Fibroblast of skin of right biceps (primary cell): ENCODE data around the gene ERAP2.
"Not testable (repeated sequence)": the region's sequence is repeated elsewhere in the genome, so short reads cannot be mapped to it uniquely, and the experiment has no call there.

Experiments used
- DNase-seq: peaks from one replicate; pipeline ENCODE4 v3.0.0-alpha.2; 2013

ERAP2 gene

DNA sequence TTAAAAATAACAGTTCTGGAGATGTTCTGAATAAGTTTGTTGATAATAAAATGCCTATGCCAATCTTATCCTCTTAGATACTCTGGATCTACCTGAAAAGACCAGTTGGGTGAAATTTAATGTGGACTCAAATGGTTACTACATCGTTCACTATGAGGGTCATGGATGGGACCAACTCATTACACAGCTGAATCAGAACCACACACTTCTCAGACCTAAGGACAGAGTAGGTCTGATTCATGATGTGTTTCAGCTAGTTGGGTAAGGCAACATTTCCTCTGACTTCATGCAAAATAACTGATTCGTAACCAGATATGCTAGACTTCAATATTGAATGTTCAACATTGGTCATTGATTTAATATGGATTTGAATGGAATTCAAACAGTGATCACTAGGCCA is 27.0 kb downstream of the ERAP2 start:
- peak; percentile 18 for DNase-seq

DNA sequence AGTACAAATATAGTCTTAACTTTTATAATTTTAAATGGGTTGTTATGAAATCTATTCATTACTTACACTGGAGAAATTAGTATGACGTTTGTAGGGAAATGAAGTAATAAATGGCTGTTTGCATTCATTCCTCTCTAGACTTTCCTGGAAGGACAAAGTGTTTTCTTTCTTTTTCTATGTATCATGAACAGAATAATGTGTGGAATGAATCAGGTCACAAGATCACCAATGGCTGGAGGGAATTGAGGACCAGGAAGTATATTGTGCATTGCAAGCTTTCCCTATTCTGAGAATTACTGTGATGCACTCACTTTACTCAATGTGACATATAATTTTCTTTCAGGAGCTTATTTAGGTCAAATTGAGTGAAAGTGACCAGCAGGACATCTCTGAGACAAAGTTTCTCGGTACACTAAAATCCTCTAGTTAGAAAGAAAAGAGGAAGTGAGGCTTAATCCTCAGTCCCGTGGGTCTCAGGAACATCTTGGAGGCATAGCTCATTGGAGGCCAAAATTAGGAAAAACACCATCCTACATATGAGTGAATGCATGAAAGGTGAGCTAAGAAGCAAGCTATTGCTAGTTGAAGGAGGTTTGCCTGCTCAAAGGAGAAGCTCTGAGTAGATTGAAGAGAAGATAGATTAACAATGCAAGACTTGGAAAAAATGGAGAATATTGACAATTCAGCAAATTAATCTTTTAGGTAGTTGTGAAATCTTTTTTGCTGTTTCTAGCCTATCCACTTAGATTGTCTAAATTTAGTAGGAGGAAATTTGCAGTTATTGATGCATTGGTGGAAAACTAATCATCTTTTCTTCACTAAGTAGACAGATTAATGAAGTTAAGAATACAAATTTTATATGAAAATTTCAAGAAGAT is 28.0 kb downstream of the ERAP2 start:
- no peak for DNase-seq

DNA sequence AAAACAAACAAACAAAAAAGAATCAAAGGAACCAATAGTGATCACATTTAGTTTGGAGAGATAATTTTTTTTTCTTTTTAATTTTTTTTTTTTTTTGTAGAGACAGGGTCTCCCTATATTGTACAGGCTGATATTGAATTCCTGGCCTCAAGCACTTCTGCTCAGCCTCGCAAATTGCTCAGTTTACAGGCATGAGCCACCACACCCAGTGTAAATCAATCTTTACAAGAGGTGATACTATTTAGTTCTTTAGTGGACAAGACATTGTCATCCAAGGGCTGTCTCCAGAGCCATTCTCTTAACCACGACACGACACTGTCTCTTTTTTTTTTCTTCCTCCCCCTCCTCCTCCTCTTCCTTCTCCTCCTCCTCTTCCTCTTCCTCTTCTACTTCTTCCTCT is 29.6 kb downstream of the ERAP2 start:
- no peak for DNase-seq

DNA sequence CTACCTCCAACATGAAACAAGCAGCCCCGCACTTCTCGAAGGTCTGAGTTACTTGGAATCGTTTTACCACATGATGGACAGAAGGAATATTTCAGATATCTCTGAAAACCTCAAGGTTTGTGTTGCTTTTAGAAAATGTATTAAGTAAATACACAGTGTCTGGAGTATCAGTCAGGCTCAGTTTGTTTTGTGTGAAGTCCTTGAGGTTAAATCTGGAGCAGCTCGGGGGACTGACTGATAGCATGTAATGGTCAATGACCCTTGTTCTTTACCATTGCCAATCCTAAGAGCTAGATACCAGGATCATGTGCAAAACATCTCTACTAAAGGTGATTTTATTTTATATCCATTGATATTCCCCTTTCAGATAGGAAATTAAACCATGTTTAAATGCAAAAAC is 32.7 kb downstream of the ERAP2 start:
- DNase-seq, result no peak

DNA sequence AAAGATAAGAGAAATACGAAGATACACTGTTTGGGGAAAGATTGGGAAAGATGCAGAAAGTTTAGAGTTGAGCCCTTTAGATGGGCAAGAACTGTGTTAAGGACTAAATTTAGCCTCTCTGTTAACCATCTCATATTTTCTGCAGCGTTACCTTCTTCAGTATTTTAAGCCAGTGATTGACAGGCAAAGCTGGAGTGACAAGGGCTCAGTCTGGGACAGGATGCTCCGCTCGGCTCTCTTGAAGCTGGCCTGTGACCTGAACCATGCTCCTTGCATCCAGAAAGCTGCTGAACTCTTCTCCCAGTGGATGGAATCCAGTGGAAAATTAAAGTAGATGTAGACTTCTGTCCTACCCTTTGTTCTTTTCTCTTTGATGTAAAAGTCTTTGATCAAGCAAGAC is 33.1 kb downstream of the ERAP2 start:
- no peak for DNase-seq

DNA sequence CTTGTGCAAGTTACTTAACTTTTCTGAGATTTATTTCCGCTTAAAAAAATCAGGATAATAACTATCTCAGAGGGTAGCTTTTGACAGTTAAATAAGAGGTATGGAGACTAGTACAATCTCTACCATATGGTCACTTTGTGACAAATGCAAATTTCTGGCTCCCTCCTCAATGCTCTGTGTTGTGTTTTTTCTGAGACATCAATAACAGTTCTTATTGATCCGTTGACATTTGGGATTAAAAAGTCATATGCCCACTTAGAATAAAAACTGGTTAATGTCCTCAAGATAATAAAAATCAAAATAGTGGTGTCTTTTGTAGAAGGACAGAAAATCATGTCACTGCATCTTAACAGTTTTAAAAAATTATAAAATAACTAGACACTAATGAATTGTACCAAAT is 34.8 kb downstream of the ERAP2 start:
- DNase-seq, result no peak

DNA sequence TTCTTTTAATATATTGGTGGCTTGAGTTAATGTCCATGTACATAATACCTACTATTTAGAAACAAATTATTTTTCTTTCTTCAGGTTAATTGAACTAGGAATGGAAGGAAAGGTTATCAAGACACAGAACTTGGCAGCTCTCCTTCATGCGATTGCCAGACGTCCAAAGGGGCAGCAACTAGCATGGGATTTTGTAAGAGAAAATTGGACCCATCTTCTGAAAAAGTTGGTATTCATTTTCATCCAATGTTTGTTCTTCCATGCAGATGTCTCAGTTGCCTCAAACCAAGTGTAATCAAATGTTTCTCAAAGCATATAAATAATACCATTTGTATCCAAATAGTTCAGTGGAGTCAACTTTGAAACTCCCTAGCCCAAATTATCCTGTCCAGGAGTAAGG is 36.9 kb downstream of the ERAP2 start:
- DNase-seq, result no peak

DNA sequence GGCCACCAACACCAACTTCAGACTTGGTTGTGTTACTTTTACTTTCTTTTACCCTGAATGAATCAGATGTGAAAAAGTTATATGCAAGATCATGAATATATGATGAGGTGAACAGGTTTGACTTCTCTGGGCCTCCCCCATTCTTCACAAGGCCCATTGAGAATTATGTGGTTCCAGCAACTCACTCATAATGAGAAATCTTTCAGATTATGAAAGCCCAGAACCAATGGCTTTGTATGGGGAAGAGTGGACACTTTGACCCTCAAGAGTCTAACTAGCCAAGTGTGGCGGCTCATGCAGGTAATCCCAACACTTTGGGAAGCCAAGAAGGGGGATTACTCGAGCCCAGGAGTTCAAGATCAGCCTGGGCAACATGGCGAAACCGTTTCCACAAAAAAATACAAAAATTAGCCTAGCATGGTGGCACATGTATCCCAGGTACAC is 43.5 kb downstream of the ERAP2 start:
- no peak for DNase-seq

DNA sequence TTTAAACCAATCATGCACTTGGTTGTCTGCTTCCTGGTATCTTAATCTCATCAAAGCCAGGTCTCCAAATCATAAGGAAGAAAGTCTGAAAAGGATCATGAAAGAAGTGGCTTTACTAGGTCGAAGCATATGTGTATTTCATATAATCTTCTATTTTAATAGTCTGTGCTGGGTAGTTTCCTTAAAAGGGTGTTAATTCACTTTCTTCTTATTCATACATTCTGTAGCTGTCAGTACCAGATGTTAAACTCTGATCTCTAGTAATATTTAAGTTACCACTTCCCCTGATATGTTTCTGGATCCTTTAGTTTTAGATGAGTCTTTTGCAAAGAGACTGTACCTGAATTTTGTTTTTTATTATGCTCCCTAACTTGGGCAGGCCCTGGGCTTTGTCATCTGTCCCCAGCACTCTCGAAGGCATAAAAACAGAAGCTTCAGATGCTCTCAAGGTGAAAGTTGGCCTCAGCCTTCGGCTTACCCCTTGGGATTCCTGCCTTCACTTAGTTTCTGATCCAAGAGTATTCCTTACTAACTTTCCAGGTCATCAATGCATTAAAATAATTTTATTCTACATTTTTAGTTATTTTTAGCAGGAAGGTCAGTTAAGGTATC is 44.5 kb downstream of the ERAP2 start:
- DNase-seq, result no peak

DNA sequence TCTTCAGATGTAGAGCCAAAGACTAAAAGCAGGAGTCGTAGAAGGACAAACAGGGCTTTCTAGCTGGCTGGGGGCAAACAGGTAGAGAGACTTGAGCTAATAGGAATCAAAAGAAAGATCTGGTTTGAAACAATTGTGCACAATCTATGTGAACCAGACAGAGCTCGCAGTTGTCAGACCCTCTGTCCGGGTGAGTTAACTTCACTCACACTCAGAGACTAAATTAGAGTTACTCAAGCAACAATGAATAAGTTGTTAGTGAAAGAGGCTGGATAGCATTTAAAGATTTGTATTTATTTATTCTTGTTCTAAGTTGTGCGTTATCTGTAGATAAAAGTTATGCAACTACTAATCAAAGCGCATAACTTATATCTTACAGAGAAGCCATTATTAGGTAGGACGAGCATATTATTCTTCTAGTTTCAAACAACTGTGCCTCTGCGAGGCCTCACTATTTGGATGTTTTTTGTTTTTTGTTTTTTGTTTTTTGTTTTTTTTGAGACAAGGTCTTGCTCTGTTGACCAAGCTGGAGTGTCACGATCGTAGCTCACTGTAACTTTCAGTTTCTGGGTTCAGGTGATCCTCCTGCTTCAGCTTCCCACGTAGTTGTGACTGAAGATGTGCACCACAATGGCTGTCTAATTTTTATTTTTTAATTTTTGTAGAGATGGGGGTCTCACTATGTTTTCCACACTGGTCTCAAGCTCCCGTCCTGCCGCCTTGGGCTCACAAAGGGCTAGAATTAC is 46.4 kb downstream of the ERAP2 start:
- DNase-seq, result no peak

DNA sequence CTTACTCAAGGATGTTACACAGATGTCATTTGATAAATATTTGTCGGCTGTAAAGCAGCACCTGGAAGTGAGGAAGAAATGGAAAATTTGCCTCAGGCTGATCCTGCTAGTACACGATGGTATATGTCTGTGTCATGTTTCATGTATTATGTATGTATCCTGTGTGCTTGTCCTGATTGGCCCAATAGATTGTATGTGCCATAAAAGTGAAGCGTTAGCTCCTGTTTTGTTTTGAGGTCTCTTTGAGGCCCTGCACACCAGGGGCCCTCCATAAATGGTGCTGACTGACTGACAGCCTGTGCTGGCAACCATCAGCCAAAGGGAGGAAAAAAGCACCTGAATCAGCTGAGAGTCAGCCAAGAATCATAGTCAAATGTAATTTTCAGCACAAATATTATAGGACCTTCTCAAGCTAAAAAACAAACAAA is 47.7 kb downstream of the ERAP2 start:
- no peak for DNase-seq

DNA sequence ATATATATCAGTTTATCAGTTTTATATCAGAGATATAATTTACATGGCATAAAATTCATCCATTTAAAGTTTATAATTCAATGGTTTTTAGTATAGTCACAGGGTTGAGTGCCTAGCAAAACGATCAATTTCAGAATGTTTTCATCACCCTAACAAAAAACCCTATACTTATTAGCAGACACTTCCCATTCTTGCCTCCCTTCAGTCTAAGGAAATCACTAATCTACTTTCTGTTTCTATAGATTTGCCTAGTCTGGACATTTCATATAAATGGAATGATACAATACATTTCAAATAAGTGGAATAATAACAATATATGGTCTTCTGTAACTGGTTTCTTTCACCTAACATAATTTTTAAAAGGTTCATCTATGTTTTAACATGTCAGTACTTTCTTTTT is 50.0 kb downstream of the ERAP2 start:
- no peak for DNase-seq

DNA sequence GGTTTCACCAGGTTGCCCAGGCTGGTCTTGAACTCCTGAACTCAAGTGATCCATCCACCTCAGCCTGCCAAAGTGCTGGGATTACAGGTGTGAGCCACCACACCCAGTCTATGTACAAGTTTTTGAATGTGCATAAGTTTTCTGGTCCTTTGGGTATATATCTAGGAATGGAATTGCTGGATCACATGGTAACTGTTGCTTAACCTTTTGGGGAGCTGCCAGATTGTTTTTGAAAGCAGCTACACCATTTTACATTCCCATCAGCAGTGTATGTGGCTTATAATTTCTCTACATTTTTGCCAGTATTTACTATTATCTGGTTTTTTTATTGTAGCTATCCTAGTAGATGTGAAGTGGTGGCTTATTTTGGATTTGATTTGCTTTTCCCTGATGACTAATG is 50.7 kb downstream of the ERAP2 start:
- peak; percentile 22 for DNase-seq

DNA sequence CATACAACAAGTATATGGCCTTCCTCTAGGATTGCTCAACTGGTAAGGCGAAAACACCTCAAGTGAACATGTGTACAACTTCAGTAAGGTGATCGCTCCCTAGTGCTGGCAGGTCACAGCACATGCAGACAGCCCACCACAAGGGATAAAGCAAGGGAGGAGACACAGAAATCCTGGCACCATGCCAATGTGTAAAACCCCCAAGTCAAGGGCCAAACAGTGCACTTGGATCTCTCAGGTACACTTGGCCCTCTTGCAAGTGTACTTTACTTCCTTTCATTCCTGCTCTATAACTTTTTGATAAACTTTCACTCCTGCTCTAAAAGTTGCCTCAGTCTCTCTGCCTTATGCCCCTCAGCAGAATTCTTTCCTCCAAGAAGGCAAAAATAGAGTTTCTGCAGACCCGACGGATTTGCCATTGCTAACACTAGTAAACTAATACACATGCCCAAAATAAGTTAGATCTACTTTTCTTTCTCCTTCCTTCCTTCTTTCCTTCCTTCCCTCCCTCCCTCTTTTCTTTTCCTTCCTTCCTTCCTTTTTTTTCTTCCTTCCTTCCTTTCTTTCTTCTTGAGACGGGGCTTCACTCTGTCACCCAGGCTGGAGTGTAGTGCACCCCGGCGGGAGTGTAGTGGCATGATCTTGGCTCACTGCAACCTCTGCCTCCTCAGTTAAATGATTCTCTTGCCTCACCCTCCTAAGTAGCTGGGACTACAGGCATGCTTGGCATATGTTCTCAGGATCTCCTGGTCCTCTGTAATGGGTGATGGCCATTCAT is 52.8 kb downstream of the ERAP2 start:
- DNase-seq, result no peak

DNA sequence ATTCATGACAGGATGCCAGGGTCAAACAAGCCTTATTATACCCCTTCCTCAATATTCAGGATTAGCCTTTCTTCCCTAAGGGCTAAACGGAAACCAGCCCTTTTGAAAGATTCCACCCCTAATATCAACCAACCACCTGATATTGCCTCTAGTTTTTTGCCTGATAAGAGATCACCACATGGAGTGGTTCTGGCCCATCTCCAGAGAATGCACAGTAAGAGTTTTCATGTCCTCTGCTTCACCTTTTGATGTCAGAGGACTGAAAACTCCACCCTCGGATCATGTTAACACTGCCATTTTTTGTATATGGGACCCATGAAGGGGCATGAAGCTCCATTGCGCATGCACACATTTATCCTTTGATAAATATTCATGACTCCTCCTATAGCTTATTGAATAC is 53.8 kb downstream of the ERAP2 start:
- peak; percentile 14 for DNase-seq

DNA sequence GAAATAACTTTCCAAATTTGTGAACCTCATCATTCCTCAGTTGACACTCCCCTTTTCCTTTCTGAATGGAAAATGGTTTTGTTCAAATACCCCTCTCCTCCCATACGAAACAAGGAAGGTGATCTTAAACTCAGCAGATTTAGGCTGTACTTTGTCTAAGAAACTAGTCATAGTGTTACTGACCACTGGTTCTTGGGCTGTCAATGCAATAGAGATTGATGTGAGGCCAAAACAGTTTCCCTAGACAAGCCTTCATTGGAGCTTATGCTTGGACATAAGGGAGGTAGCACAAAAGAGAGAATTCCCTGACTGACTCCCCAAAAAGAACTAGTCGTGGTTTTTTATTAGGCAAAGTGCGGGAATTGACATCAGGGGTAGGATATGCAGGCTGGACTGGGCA is 54.3 kb downstream of the ERAP2 start:
- no peak for DNase-seq

DNA sequence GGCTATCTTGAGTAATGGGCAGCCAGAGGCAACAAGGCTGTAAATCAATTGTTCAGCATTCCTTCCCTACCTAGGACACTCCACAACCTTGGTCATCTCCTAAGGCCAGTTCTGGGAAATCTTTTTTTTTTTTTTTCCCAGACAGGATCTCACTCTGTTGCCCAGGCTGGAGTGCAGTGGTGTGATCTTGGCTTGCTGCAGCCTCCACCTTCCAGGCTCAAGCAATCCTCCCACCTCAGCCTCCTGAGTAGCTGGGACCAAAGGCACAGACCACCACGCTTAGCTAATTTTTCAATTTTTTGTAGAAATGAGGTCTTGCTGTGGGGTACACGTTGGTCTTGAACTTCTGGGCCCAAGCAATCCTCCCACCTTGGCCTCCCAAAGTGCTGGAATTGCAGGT is 54.7 kb downstream of the ERAP2 start:
- DNase-seq, result not testable (repeated sequence)

DNA sequence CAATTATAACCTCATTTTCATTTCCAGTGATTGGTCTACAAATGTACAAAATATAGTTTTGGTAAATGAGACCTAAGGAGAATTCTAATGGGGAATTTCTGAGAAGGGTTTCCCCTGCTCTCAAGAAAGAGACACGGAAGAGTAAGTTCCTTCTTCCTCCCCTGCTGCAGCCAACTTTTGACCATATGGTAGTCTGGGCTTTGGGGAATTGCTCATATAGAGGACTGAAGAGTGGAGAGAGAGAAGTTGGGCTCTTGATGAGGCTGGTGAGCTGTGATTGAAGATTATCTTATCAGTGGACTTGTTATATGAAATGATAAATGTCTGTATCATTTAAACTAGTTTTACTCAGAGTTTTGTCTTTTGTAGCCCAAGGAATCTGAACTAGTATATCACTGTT is 55.3 kb downstream of the ERAP2 start:
- DNase-seq, result no peak

DNA sequence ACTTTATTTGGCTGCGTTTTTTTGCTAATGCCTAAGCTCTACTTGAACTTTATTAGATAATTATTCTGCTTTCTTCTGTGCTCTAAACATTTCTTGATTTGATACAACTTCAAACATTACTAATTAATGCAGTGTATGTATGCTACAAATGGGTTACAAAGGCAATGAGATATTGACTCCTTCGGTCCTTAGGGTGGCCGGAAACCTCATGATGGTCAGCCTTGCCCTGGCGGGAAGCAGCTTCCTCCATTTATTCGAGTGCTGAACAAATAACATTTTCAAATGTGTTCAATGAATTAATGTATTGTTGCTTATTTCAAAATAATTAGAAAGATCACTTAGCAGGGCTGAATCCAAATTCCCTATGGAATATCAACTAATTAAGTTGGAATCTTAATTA is 55.7 kb downstream of the ERAP2 start:
- DNase-seq, result no peak

DNA sequence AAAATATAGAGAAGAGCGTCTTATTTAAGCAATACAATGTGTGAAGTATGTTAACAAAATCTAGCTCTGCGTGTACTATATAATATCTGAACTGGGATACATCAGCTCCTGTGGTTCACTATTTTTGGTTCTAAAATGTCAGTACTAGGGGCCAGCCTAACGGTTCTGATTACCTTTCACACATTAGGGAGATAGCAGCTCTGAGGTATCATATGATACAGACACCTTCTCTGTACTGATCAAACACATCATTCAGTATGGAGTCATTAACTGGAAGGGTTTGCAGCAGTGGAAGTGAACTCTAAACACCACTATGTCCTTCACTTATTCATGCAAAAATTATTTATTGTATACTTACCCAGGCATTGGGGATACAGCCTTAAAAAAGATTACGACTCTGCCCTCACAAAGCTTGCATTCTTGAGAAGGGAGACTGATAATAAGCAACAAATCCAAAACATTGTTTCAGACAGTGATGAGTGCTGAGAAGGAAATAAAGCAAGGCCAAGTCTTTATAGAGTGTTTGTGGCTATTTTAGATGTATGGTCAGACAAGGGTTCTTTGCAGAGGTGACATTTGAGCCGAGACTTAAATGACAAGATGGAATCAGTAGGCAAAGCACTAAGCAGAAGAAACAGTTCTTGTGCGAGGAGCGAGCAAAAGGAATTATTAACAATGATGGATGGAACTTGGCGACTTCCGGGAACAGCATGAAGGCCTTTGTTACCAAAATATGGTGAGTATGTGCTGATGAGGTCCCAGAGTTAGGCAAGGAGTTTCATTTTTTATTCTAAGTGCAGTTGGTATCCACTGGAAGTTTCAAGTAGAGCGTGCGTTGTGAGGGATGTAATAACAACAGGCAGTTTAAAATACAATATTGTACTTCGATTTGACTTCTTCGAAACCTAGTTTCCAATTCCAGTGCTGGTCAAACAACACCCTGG is 57.7 kb downstream of the ERAP2 start:
- DNase-seq, result peak; percentile 53

DNA sequence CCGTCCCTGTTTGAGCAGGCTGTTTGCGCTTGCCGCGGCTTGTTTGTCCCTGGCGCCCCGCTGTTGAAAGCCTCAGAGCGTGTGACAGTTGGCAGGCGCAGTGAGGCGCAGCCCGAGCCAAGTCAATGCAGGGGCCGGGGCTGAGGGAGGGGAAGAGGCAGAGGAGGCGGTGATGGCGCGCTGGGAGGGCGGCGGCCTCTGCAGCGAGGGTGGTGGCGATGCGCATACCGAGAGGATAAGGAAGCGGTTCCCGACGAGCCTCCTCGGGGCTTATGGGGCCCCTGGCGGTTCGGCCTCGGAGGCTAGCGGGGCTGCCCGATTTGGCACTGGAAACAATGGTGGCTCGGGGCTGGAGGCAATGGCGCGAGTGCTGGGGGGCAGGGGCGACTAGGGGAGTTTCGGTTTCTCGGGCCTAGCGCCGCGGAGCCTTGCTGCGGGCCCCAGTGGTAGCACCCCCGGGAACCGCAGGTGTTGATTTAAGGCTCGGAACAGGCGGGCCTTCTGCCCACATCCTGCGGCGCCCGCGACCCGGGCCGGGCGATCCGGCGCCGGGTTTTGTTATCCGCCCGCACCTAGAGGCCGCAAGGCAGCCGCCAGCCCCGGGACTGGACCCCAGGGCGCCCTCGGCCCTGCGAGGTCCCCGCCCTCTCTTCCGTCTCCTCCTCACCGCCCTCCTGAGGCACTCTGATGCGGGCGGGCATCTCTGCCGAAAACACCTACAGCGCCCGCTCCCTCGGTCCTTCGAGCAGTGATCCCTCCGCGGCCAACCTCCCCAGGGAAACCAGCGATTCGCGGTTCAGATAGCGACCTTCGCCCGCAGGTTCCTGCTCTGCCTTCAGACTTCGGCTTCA is 58.6 kb downstream of the ERAP2 start:
- DNase-seq, result peak; percentile 95
